Esophagus squamous epithelium (tissue), 5 donors: ENCODE data around the gene ACTG1. TPM values are rescaled to one million over a fixed set of nuclear protein-coding genes. Genes with fewer than 3 reads are reported as not detected.

ENCODE experiments used
- DNase-seq: peaks from one replicate; lab custom pipeline; 2025; lab: John Stamatoyannopoulos, UW
- H3K27ac ChIP-seq, 4 donors: fragments of 200-600 bp; sonication (generic); one replicate each; pipeline ENCODE4 v1.5.1; 2016 to 2019; ENCODE audit warnings: mild to moderate bottlenecking in 1 of 4
- H3K27me3 ChIP-seq, 4 donors: fragments of 200-600 bp; sonication (generic); 1 replicate in 3 of 4; 2 replicates in 1 of 4; pipeline versions ENCODE4 v1.5.1 to v1.6.0; 2017 to 2021; ENCODE audit warnings: antibody characterized with exemption in 1 of 4
- H3K36me3 ChIP-seq, 3 donors: fragments of 200-600 bp; sonication (generic); one replicate each; pipeline ENCODE4 v1.5.1; 2016 to 2019
- H3K4me1 ChIP-seq, 3 donors: fragments of 200-600 bp; sonication (generic); one replicate each; pipeline ENCODE4 v1.5.1; 2017 to 2019
- H3K4me3 ChIP-seq, 4 donors: fragments of 200-600 bp; sonication (generic); 1 replicate in 3 of 4; 2 replicates in 1 of 4; pipeline ENCODE4 v1.5.1; 2016 to 2019; ENCODE audit warnings: mild to moderate bottlenecking in 2 of 4, moderate library complexity in 1 of 4
- H3K9me3 ChIP-seq, 3 donors: fragments of 200-600 bp; sonication (generic); one replicate each; pipeline ENCODE4 v1.5.1; 2016 to 2019
- CTCF ChIP-seq, 6 experiments: fragments of 450-650 bp in 4 of 6; fragments of 200-600 bp in 2 of 6; sonication (generic) in 2 of 6; IDR thresholded peaks; one replicate each; pipeline ENCODE4 v1.5.1; 2016 to 2019; ENCODE audit warnings: antibody characterized with exemption in 6 of 6, mild to moderate bottlenecking in 4 of 6, moderate library complexity in 4 of 6
- POLR2A ChIP-seq, 4 donors: fragments of 450-650 bp; IDR thresholded peaks; one replicate each; pipeline ENCODE4 v1.6.1; 2017; ENCODE audit warnings: antibody characterized with exemption in 4 of 4, mild to moderate bottlenecking in 4 of 4, moderate library complexity in 3 of 4
- WGBS, 2 donors: methylation state at CpG; one replicate each; pipeline ENCODE4 v1.1.5; 2018; 5-methylcytosine and 5-hydroxymethylcytosine counted together
- intact Hi-C: fragments of 100-400 bp; cut with DNase I; formaldehyde crosslinking; loops from one replicate; pipeline ENCODE4 v1.15.0; 2022
- total RNA-seq, 4 donors: library from RNA; depleted of rRNA; stranded (reverse); fragments of >200 nt; gene quantifications; one replicate each; pipeline ENCODE4 v1.1.0, GENCODE V29; 2016
- donor health status: DM: yes; HTN: yes; CAD: no.

The ACTG1 gene
- total RNA-seq, 4 donors from 2014 or later: 3,349 to 6,664 (median 4,433) TPM

DNA sequence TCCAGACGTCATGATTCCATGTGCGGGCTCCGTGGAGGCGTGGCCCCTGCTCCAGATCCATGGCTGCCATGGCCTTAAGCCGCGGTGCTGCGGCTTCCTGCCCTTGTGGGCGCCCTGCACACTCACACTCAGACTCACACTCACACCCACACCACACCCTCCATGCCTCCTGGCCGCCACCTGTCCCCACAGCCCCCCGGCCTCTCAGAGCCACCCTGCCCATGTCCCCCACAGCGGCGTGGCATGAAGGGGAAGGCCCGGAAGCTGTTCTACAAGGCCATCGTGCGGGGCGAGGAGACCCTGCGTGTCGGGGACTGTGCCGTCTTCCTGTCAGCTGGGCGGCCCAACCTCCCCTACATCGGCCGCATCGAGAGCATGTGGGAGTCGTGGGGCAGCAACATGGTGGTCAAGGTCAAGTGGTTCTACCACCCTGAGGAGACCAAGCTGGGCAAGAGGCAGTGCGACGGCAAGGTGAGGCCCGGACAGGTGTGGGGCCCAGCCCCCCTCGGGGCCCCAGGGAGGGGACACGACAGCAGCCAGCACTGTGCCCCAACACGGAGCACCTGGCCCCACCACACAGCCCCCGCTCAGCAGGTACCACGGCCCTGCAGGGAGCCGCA, 50.0 kb downstream of the ACTG1 start:
- intact Hi-C loops: no loop called here
- H3K4me1 ChIP-seq: peaks cover 0 to 11% (median 3%) of the 10 kb centered on the region in 3 donors
- H3K27ac ChIP-seq: no peak overlapping the region
- no peaks in the 10 kb centered on the region for H3K27me3 ChIP-seq
- no peaks in the 10 kb centered on the region for H3K9me3 ChIP-seq
- peaks cover 0 to 57% (median 0%) of the 10 kb centered on the region in 3 donors for H3K36me3 ChIP-seq
- TF ChIP-seq POLR2A (IDR thresholded peaks at IDR 0.05) (no peak), CTCF (IDR thresholded peaks at IDR 0.05) (no peak)
- H3K4me3 ChIP-seq: no peak overlapping the region
- 97 to 98% methylated on average over 17 of the region's 33 CpGs for WGBS, 2 donors
- no peak for DNase-seq

DNA sequence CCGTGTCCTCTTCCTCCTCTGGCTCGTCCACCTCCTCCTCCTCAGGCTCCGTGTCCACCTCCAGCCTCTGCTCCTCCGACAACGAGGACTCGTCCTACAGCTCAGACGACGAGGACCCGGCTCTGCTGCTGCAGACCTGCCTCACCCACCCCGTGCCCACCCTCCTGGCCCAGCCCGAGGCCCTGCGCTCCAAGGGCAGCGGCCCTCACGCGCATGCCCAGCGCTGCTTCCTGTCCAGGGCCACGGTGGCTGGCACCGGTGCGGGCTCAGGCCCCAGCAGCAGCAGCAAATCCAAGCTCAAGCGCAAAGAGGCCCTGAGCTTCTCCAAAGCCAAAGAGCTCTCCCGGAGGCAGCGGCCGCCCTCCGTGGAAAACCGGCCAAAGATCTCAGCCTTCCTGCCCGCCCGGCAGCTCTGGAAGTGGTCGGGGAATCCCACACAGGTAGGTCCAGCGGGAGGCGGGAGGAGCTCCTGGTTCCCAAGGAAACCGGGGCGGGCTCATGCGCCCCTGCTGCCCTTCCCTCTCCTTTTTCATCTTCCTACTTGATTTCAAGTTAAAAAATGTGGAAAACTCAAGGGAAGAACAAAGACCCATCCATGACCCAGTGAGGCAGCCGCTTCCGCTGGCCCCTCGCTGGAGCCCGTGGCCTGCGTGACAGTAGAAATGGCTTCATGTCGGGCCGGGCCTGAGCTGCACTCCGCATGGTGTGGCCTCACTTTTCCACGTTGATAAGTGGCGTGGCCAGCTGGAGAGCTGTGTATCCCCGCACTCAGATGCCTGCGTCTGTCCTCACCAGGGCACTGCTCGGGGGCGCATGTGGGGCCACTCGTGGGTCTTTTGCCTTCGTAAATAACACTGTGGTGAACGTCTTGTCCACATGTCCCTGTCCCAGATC, 50.7 kb downstream of the ACTG1 start:
- peaks cover 0 to 11% (median 3%) of the 10 kb centered on the region in 3 donors for H3K4me1 ChIP-seq
- no peak overlapping the region for H3K4me3 ChIP-seq
- H3K27me3 ChIP-seq: no peaks in the 10 kb centered on the region
- intact Hi-C loops: no loop called here
- TF ChIP-seq CTCF (IDR thresholded peaks at IDR 0.05) (no peak), POLR2A (IDR thresholded peaks at IDR 0.05) (no peak)
- H3K9me3 ChIP-seq: no peaks in the 10 kb centered on the region
- H3K27ac ChIP-seq: no peak overlapping the region
- WGBS, 2 donors: 91 to 93% methylated on average over 23 to 24 of the region's 50 CpGs
- peaks cover 0 to 57% (median 0%) of the 10 kb centered on the region in 3 donors for H3K36me3 ChIP-seq
- no peak for DNase-seq

DNA sequence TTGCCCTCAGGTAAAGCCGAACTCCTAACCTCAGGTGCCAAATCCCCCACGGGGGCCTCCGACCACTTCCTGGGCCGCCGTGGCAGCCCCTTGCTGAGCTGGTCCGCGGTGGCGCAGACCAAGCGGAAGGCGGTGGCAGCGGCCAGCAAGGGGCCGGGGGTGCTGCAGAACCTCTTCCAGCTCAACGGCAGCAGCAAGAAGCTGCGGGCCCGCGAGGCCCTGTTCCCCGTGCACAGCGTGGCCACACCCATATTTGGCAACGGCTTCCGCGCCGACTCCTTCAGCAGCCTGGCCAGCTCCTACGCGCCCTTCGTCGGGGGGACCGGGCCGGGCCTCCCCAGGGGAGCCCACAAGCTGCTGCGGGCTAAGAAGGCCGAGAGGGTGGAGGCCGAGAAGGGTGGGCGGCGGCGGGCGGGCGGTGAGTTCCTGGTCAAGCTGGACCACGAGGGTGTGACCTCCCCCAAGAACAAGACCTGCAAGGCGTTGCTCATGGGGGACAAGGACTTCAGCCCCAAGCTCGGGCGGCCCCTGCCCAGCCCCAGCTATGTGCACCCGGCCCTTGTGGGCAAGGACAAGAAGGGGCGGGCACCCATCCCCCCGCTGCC, 51.6 kb downstream of the ACTG1 start:
- intact Hi-C loops: no loop called here
- WGBS, 2 donors: 72 to 87% methylated on average over 3 to 8 of the region's 43 CpGs
- DNase-seq: no peak
- H3K9me3 ChIP-seq: no peaks in the 10 kb centered on the region
- H3K27ac ChIP-seq: no peak overlapping the region
- peaks cover 0 to 57% (median 0%) of the 10 kb centered on the region in 3 donors for H3K36me3 ChIP-seq
- TF ChIP-seq POLR2A (IDR thresholded peaks at IDR 0.05) (no peak), CTCF (IDR thresholded peaks at IDR 0.05) (no peak)
- no peak overlapping the region for H3K4me3 ChIP-seq
- H3K27me3 ChIP-seq: no peaks in the 10 kb centered on the region
- peaks cover 0 to 11% (median 3%) of the 10 kb centered on the region in 3 donors for H3K4me1 ChIP-seq

Other genes starting within 250 kb of the ACTG1 start
- gene SLC38A10, start 217.5 kb downstream of the ACTG1 start, total RNA-seq: 10 to 100 TPM; 37.8 to 49.8 (median 45.3) TPM
- 10 to 100 TPM in 1 of 4 donors, 1 to 10 TPM in 3; 3.8 to 10.6 (median 5.4) TPM for gene BAHCC1, start 117.3 kb downstream of the ACTG1 start, total RNA-seq
- gene FSCN2, start 15.6 kb upstream of the ACTG1 start, total RNA-seq: 1 to 10 TPM in 3 of 4 donors, not detected in 1; 1.1 to 2.3 (median 1.8) TPM
- gene FAAP100, start 39.6 kb upstream of the ACTG1 start, total RNA-seq: 10 to 100 TPM; 17.3 to 32.2 (median 26.1) TPM
- 10 to 100 TPM; 49.0 to 80.9 (median 62.4) TPM for gene NPLOC4, start 124.3 kb upstream of the ACTG1 start, total RNA-seq
- gene TSPAN10, start 124.4 kb upstream of the ACTG1 start, total RNA-seq: 1 to 10 TPM in 1 of 4 donors, under 1 TPM in 2, not detected in 1; 0.19 to 2.1 (median 0.72) TPM
- gene PDE6G, start 143.7 kb upstream of the ACTG1 start, total RNA-seq: not detected
- gene OXLD1, start 153.8 kb upstream of the ACTG1 start, total RNA-seq: 10 to 100 TPM; 17.6 to 54.5 (median 37.4) TPM
- 10 to 100 TPM; 18.2 to 25.6 (median 21.4) TPM for gene CCDC137, start 153.9 kb upstream of the ACTG1 start, total RNA-seq
- 10 to 100 TPM; 19.1 to 34.3 (median 27.9) TPM for gene ARL16, start 171.0 kb upstream of the ACTG1 start, total RNA-seq
- gene HGS, start 171.2 kb upstream of the ACTG1 start, total RNA-seq: 10 to 100 TPM; 48.2 to 86.8 (median 84.0) TPM
- gene MRPL12, start 190.6 kb upstream of the ACTG1 start, total RNA-seq: 100 to 1,000 TPM in 1 of 4 donors, 10 to 100 TPM in 3; 69.6 to 115 (median 79.9) TPM
- 10 to 100 TPM; 23.3 to 49.3 (median 37.1) TPM for gene SLC25A10, start 199.5 kb upstream of the ACTG1 start, total RNA-seq